Stimulated activated CD8-positive, alpha-beta memory T cell treated with anti-CD3 and anti-CD28 coated beads, Interleukin-7, amount 100 ng/mL, for 24 hours (primary cell): Measurements from ENCODE around the gene RAB3C.

ENCODE experiments used
- DNase-seq: peaks from one replicate; pipeline ENCODE4 v3.0.0-alpha.2; 2020; ENCODE audit warnings: low read depth

RAB3C gene

DNA sequence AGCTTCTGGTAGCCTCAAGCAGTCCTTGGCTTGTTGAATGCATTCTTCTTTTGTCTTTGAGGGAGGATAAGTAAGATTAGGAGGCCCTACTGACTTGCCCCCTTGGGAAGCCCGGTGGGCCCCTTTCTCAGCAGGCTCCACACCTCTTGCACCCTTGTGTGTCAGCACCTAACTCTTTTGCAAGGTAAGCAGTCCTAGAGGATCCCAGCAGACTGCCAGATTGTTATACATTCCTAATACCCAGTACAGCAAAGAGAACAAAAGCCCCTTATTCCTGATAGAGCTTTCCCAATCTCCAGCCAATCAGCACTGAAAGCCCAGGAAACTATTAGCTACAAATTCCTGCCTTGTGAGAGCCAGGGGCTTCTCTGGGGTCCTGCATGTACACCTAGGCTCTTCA, 152.8 kb downstream of the RAB3C start:
- no peak for DNase-seq

DNA sequence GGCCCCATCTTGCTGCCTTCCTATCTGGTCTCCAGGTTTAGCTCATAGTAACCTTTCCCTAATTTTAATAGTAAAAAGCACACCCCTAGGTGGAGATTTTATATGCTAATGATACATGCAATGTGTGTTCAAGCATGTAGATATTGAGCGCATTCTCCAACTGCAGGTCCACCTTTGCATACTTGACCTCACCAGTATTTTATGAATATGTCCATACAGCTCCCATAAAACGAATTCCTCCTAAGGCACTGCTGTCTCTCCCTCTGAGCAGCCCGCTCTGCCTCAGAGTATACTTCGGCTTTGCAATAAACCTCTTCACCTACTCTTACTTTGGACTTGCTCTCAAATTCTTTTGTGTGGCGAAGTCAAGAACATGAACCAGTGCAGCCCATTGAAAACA, 153.3 kb downstream of the RAB3C start:
- no peak for DNase-seq

DNA sequence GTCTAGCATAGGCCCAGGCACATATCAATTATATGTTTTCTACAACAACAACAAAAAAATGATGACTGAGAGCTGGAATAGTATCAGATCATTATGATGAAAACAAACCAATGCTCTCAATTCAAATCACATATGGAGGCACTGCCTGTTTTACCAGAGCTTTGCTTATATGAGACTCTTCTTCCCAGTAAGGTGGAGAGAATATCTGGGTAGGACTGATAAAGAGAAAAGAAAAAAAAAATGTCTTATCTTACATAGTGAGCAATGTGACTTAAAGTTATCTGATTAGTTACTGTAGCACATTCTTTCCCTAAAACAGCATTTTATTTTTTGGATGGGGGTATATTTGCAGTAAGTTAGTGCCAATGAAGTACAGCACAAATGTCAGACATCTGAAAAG, 154.8 kb downstream of the RAB3C start:
- no peak for DNase-seq

DNA sequence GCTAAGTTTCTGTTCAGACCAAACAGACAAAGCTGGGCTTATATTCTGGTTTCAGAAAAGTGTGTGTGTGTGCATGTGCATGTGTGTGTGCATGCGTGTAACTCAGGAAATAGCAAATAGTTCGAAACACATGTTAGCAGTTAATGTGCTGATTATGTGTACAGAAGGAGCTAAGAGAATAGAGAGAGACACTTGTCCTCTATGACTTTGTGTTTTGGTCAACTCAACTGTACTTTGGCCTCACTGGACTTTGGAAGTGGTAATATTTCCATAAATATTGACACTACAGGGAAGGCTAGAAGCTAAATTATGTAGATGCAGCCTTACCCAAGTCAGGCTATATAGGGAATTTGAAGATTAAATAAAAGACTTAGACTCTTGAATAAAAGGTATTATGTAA, 155.5 kb downstream of the RAB3C start:
- DNase-seq: no peak

DNA sequence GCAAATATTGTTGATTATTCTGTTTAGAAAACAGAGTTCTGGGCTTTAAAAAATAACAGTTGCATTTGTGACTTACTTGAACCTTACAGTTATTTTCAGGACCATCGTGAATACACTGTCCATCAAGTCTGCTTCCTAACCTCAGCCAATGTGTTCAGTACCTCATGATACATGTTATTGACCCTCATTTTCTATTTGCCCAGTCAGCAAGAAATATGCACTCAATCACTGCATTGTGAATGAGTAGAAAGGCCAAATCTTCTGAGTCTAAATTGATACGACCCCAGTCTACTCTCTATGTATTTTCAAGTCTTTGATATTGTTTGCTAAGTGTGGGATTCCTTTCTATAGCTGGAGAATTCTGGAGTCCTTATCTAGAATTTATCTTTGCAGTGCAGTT, 156.2 kb downstream of the RAB3C start:
- DNase-seq: no peak

DNA sequence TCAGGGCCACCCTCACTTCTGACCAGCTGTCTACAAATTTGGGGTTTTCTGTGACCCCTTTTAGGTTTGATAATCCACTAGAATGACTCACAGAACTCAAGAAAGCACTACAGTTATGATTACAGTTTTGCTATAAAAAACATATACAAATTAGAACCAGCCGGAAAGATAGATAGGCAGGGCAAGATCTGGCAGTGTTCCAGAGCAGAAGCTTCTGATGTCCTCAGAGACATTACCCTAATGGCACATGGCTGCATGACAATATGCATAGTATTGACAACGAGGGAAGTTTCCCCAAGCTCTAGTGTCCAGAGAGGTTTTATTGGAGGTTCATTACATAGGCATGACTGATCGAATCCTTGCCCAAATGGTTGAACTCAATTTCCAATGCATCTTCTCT, 158.1 kb downstream of the RAB3C start:
- no peak for DNase-seq

DNA sequence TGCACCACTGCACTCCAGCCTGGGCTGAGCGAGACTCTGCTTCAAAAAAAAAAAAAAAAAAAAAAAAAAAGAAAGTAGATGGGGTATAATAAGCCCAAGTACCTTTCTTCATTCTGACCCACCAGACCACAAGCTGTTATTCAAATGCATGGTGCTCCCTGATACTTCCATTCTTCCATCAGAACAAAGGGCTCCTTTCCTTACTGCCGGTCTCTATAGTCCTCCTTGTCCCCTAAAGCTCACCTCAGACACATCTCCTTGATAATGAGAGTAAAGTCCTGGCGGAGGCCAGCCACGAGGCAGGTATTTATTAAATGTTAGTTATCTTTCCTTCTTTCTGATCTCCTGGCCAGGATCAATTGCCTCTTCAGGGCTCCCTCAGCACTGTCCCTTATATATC, 162.5 kb downstream of the RAB3C start:
- DNase-seq: no peak

DNA sequence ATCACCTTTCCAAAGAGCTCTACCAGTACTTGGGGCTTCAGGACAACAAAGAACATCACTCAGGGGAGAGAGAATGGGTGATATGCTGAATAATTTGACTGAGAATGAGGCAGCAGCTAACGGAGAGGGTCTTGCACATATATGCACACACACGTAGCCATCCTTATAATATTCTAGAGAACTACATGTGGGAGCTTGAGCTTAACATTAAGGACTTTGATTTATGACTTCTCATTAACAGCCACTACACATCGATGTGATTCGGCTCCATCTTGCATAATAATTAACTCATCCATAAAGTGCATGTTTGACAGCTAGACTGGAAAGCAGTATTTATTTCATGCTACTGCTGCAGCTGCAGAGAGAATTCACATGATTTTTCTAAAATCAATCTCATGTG, 163.4 kb downstream of the RAB3C start:
- DNase-seq: no peak

DNA sequence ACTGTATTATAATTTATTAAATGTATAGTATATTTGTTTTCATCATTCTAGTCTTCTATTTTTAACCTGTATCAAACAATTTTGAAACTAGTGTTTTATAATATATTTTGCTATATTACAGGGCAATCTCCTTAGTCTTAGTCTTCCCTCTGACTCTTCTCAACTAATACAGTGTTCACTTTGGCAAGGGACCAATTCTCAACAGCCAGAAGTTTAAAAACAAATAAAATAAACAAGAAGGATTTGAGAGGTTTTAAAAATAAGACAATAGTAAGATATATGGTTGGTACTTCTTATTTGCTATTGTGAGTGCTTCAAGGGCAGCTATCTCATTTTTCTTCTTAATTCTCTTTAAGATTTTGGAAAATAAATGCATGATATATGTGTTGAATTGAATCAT, 167.2 kb downstream of the RAB3C start:
- DNase-seq: no peak

DNA sequence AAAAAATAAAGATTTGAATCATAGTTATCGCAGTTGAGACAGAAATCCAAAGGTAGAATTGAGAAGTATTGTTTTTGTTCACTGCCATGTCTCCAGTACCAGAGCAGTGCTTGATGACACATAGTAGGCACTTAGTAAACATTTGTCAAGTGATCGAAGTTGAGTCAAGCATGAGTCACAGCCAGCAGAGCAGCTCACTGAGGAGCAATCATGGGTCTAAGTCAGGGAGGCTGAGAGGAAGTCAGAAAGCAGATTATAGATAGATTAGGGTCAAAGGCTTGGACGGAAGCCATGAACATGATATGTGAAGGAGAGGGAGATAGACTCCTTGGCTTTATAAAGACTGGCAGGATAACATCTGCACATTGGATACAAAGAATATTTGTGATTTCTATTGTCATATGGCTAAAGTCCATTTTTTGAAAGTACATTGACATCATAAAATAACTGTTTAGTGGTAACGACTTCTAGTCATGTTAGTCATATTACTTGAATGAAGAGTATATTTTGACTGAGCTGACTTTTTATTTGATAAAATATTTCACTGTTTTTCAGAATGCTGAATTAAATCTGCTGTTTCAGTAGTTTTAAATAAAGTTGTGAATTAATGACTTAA, 168.5 kb downstream of the RAB3C start:
- DNase-seq: no peak

DNA sequence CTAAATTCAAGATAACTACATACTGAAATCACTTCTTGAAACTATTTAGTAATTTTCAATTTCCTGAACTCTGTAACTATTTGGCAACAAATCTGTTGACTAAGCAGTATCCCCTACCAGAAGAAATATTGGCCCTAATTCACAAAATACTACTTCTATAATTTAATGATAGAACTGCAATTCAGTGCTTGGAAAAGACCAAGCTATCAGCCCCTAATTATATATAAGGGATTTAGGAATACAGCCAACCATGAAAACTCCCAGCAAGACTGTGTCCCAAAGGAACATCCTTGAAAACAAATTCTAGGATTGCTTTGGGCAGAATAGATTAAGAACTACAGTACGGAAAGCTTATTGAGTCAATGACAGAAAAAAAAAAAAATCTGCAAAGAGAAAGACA, 169.2 kb downstream of the RAB3C start:
- DNase-seq: no peak

DNA sequence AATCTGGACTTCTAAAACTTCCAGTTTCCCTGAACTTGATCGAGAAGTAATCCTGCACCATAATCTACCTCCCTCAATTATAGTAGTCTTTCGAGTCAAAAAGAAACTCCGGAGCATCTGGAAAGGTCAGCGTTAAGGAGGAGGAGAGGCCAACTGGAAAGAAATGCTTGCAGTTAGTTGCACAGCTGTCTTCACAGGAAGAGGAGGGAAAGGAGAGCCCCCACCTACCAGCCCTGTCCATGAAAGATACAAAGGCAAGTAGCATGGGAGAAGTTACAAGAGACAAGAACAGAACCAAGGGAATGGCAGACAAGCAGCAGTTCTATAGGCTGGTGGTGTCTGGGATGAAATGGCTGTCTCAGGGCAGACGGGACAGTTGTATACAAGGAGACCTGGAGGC, 170.6 kb downstream of the RAB3C start:
- no peak for DNase-seq

DNA sequence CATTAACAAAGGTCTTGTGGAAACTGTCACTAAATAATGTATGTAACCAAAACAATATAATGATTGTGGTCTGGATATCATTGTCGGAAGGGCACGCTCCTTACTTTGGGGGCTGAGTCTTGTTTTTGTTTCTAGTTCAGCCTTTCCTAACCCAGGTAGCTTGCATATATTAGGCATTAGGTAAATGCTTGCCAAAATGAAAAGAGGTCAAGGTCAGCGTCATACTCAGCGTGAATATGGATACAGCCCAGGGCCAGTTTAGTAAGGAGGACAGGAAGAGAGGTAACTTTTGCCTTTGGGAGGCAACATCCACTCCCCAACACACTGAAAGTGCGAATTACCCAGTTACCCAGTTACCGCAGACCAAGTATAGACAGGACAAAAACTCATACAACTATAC, 171.4 kb downstream of the RAB3C start:
- no peak for DNase-seq

DNA sequence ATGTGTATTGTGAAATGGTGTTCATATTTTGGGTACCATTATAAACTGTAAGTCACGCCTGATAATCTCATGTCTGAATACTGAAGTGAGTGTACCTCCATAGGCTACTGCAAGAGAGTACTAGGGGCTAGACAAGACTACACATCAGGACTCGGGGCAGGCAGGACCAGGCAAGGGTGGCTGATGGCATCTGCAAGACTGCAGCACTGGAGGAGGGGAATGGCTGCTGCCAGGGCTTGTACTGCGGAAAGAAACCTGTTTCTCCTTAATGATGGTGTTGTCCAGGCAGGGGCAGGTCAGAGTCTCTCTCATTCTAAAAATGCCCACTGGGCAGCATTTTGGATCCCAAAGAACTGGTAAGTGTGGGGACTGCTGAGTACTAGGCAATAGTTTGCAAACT, 172.5 kb downstream of the RAB3C start:
- no peak for DNase-seq

DNA sequence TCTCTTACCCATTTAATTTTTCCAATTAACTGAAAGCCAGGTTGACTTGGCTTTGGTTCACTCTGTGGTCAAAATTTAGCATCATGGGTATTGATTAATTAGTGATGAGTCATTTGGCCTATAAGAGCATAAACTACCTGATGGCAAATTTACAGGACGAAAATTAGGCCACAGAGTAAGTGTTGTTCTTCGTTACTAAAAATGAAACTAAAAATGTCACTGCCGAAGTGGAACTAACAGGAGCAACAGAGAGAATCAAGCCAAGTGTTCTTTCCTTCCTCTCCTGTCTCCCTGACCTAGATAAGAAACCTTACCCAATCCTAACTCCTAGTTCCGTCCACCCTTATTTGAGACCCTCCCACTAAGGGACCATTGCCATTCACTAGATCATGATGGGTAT, 176.9 kb downstream of the RAB3C start:
- DNase-seq: no peak

DNA sequence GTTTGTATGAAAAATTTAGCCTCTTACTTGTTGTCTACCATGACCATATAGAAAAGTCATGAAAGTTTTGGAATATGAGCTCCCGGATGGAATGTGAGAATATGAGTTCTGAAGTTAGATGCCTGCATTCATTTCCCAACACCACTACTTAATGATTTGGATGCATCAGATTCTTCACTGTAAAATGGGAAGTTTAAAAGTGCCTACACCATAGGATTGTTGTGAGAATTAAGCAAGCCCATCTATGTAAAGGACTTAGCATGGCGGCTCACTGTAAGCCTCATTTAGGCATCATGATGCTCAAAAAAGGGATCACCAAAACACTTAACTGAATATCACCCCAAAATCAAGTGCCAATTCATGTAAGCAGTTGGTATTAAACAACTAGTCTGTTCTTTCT, 177.3 kb downstream of the RAB3C start:
- no peak for DNase-seq

DNA sequence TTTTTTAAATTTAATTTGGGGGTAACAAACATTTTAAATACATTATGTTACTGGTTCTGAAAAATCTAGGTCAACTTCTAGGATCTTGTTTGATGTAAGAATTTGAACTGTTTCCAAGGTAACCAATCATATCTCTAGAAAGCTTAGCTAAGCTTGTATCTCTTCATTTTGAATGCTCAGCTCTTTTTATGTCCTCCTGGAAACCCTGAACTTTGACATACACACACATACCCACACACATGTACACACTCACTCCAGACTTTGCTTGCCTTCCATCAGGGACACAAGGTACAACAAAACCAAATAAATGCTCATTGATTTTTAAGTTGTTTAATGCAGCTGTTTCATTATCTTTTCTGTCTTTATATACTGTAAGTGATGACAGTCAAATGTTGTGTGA, 178.5 kb downstream of the RAB3C start:
- no peak for DNase-seq

DNA sequence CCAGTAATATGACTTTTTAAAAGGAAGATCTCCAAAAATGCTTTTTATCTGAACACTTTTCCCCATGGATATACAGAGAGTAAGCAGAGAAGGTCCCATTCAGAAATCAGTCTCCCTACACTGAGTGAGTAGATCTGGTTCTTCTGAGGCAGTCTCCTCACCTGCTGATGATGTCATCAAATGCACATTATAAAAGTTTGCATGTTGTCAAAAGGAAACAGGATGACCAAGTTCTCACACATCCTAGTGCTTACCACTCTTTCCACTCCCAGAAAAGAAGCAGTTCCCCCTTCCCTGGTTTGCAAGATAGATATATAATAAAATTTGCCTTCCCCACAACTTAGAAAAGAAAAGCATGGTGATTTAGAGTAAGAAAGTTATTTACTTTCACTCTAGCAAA, 180.5 kb downstream of the RAB3C start:
- no peak for DNase-seq

DNA sequence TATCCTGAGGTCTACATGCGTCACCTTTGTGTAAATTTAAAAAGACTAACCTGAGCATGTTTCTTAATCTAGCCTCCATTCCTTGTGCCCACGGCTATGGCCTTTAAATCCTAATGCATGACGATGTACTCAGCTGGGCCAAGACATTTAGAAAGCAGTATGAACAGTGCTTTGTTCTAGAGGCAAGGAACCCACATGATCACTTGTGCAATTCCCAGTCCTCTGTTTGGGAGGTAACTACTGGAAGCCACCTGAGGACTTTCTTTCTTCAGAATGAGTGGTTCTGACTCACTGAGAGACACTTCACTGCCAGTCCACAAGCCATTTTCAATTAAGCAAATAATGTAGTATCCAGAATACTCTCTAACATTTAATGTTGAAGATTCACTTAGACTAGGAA, 181.3 kb downstream of the RAB3C start:
- DNase-seq: no peak

DNA sequence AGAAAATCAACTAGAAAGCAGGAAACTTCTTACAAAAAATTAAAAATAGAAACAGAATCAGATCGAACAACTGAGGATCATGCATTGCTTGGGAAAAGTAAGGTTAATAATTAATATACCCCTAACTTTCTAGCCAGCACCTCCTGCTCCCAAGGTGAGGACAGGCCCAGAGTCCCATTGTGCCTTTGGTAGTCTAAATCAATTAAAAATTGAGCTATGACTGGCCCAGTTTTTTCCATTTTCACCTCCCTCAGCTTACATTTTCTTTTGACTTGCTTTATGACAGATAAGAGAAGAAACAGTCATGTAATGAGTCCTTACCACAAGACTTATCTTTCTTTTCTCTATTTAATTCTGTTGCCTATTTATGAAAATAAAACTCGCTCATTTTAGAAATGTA, 182.2 kb downstream of the RAB3C start:
- no peak for DNase-seq

DNA sequence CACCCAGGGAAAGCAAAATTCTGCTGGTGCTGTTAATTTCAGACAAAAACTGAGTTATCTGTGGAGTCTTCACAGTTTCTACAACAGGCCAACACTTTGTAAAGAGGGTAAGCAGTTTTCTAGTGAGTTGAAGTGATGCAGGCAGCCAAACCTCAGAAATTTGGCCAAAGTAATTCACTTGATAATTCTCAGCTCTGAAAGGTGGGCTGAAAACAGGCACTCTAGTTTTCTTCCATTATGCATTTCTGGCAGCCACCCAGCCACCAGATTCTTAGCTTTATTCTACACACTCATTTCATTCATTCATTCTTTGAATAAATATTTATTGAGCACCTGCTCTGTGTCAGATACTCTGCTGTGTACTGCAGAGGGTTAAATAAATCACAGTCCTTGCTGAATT, 184.2 kb downstream of the RAB3C start:
- no peak for DNase-seq

DNA sequence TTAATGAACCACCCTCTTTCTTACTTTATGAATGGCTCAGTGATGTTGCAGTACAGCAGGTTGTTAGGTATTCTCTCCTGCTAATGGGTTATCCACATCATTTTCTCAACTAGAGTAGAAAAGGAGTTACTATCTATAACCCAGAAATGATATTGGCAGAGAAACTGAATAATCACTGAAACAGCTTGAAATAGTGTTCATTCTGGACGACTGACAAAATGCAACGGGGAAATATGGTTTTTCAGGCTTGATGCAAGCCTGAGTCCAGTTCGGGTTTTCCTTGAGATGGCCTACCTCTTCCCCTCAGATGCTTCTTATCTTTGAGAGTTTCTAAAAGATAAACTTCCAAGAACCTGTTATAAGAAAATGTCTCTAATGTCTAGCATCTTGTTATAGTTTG, 187.3 kb downstream of the RAB3C start:
- DNase-seq: no peak

DNA sequence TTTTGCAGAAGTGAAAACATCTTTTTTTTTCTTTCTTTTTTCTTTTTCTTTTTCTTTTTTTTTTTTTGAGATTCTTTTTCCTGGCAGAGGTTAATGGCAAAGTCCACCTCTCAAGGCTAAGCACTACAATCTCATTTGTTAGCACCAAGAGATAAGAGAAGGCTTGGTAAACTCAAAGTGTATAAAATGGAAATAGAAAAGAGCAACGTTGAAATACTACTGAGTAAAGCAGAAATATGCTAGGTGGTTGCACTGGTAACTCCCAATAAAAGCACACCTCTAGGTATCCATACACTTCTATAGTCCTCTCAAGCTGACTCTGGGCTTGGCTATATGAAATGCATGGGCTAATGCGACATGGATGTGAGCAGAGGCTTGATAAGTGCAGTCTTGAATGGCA, 188.9 kb downstream of the RAB3C start:
- DNase-seq: no peak

DNA sequence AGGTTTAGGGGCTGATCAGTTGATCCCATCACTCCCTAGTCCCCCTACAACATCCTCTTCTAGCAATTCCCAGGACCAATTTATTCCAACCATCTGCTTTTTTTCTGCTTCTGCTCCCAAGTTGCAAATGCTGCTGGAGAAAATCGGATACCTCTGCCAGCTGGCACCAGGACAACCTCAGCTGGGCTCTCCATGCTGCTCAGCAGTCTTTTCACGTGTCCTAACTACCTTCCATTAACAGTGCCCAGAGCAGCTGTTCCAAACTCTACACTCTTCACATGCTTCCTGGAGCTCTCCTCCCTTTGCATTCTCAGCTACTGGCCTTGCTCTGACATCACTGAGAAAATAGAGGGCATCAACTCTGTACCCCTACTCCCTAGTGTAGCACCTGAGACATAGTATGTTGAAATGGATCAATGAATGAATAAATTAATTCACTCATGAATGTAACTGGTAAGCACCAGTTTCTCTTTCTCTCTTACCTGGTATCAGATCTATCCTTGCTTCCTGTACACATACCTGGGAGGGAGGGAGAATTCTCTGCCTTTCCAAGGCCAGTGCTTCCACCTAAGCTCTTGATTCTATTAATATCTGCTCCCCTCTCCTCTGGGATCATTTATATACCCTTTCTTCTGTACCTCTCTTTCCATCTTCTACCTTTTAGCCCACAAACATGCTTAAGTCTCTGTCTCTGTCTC, 191.0 kb downstream of the RAB3C start:
- DNase-seq: no peak
